Muscle of back (tissue), 11 donors: ENCODE data around the gene PPP1R1C. TPM values are rescaled to one million over a fixed set of nuclear protein-coding genes. Genes with fewer than 3 reads are reported as not detected.
"Not testable (repeated sequence)": the region's sequence is repeated elsewhere in the genome, so short reads cannot be mapped to it uniquely, and the experiment has no call there.

Source experiments
- DNase-seq, 3 donors: peaks; one replicate each; pipeline versions ENCODE4 v3.0.0 to v3.0.0-alpha.2; 2013
- polyA plus RNA-seq, 10 donors: library from polyadenylated mRNA; unstranded; fragments of 120-200 nt; gene quantifications; one replicate each; pipeline ENCODE4 v1.2.1, GENCODE V29; 2013; ENCODE audit not compliant: insufficient read length in 10 of 10

Gene PPP1R1C
- polyA plus RNA-seq, 10 donors: 0.64 to 1.4 (median 0.88) TPM

GRCh38 chr2:182014284-182014683 lies 28.6 kb downstream of the PPP1R1C start:
- DNase-seq: no peak

GRCh38 chr2:182015334-182016109 lies 29.9 kb downstream of the PPP1R1C start:
- no peak for DNase-seq

- peak in 1 of 3 donors; percentile 7 for DNase-seq
Measured at GRCh38 chr2:182018218-182018617, 32.6 kb downstream of the PPP1R1C start.

- DNase-seq: no peak
Measured at GRCh38 chr2:182019731-182020130, 34.1 kb downstream of the PPP1R1C start.

- no peak for DNase-seq
Measured at GRCh38 chr2:182020286-182021070, 34.8 kb downstream of the PPP1R1C start.

- DNase-seq: no peak
Measured at GRCh38 chr2:182023235-182023634, 37.6 kb downstream of the PPP1R1C start.

GRCh38 chr2:182030875-182031274 lies 45.2 kb downstream of the PPP1R1C start:
- DNase-seq: not testable (repeated sequence)

- DNase-seq: no peak
Measured at GRCh38 chr2:182031956-182032355, 46.3 kb downstream of the PPP1R1C start.

GRCh38 chr2:182033449-182033848 lies 47.8 kb downstream of the PPP1R1C start:
- DNase-seq: no peak

- DNase-seq: peak in 1 of 3 donors; percentile 31
Measured at GRCh38 chr2:182038576-182038975, 52.9 kb downstream of the PPP1R1C start.

- no peak for DNase-seq
Measured at GRCh38 chr2:182043021-182043420, 57.4 kb downstream of the PPP1R1C start.

GRCh38 chr2:182043861-182044260 lies 58.2 kb downstream of the PPP1R1C start:
- DNase-seq: no peak

GRCh38 chr2:182047544-182047943 lies 61.9 kb downstream of the PPP1R1C start:
- no peak for DNase-seq

GRCh38 chr2:182048088-182048487 lies 62.4 kb downstream of the PPP1R1C start:
- DNase-seq: no peak

- DNase-seq: no peak
Measured at GRCh38 chr2:182048621-182049020, 63.0 kb downstream of the PPP1R1C start.

- DNase-seq: peak; percentile 67 to 83 (median 79)
Measured at GRCh38 chr2:182049372-182050148, 63.9 kb downstream of the PPP1R1C start.

GRCh38 chr2:182050333-182051135 lies 64.9 kb downstream of the PPP1R1C start:
- peak in 2 of 3 donors; percentile 43 to 45 for DNase-seq

- no peak for DNase-seq
Measured at GRCh38 chr2:182055993-182056392, 70.3 kb downstream of the PPP1R1C start.

GRCh38 chr2:182057002-182057401 lies 71.3 kb downstream of the PPP1R1C start:
- no peak for DNase-seq

- DNase-seq: no peak
Measured at GRCh38 chr2:182058056-182058455, 72.4 kb downstream of the PPP1R1C start.

GRCh38 chr2:182061739-182062138 lies 76.1 kb downstream of the PPP1R1C start:
- no peak for DNase-seq
